Measurements from ENCODE around the gene ZNF519. TPM values are rescaled to one million over a fixed set of nuclear protein-coding genes. Genes with fewer than 3 reads are reported as not detected.
"Not testable (repeated sequence)": the region's sequence is repeated elsewhere in the genome, so short reads cannot be mapped to it uniquely, and the experiment has no call there.

Gene ZNF519
- polyA plus RNA-seq, 1 donor (not counting 4 experiments of a cell fraction or from before 2014, with no cell fraction given), result 3.6 TPM

DNA sequence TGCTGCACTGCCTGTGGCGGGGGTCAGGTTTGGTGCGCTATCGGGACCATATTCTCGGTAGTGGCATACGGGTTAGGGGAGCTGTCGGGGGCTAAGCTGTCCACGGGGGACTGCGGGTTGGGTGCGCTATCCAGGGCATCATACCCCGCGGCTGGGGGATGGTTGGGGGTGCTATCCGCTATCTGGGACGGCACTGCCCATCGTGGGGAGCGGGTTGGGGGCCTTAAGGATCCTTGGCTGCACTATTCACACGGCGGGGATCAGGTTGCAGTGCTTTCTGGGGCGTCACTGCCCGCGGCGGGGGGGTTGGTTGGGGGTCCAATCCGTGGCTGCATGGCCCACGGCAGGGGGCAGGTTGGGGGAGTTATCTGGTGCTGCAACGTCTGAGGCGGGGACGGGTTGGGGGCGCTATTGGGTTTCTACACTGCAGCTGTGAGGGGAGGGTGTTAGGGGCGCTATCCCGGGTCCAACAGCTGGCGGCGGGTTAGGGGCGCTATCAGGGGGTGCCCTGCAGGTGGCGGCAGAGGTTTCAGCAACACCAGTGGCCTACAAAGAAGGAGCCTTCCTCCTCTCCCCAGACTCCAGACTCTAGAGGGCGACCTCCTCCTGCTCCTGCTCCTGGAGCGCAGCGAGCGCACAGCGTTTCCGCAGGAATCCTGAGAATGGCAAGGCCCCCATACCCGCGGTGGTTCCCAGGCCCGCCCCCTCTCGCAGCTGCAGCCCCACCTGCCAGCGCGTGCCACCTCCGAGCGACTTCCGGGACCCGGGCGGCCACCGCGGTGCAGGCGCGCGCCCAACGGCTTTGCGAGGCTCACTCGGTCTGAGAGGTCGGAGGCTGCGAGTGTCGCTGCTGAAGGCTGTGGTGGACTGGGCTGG, 46.3 kb upstream of the ZNF519 start:
- H3K79me2 ChIP-seq (ENCODE audit: control insufficient read depth, insufficient read depth, low read length); H4K20me1 ChIP-seq (ENCODE audit: control insufficient read depth, extremely low read depth, insufficient read depth, low read length); H3K4me1 ChIP-seq (ENCODE audit: control insufficient read depth, extremely low read depth, insufficient read depth, low read length); H3K27me3 ChIP-seq (ENCODE audit: control insufficient read depth, extremely low read depth, insufficient read depth, low read length); dilution Hi-C loops (cut with MboI; ENCODE audit: extremely low pct_ligation_motif_present, low sequenced_read_pairs); H3K9me1 ChIP-seq (ENCODE audit: control insufficient read depth, extremely low read depth, insufficient read depth, low read length); FAIRE-seq; H3K9me3 ChIP-seq (ENCODE audit: control insufficient read depth, low read depth, low read length); H3K27ac ChIP-seq (ENCODE audit: control insufficient read depth, insufficient read depth, low read length); DNase-seq (ENCODE audit: low read depth, low spot score); H3K36me3 ChIP-seq (ENCODE audit: control insufficient read depth in 2 of 2, extremely low read depth in 1 of 2, insufficient read depth in 2 of 2, low read length in 2 of 2); H3K9ac ChIP-seq (ENCODE audit: control insufficient read depth, extremely low read depth, insufficient read depth, low read length): not testable (repeated sequence)
- H3K4me2 ChIP-seq (ENCODE audit: control insufficient read depth, extremely low read depth, insufficient read depth, low read depth, low read length), result peak overlapping the region; percentile 22
- TF ChIP-seq, protein P1, sequence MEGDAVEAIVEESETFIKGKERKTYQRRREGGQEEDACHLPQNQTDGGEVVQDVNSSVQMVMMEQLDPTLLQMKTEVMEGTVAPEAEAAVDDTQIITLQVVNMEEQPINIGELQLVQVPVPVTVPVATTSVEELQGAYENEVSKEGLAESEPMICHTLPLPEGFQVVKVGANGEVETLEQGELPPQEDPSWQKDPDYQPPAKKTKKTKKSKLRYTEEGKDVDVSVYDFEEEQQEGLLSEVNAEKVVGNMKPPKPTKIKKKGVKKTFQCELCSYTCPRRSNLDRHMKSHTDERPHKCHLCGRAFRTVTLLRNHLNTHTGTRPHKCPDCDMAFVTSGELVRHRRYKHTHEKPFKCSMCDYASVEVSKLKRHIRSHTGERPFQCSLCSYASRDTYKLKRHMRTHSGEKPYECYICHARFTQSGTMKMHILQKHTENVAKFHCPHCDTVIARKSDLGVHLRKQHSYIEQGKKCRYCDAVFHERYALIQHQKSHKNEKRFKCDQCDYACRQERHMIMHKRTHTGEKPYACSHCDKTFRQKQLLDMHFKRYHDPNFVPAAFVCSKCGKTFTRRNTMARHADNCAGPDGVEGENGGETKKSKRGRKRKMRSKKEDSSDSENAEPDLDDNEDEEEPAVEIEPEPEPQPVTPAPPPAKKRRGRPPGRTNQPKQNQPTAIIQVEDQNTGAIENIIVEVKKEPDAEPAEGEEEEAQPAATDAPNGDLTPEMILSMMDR (optimal IDR thresholded peaks at IDR 0.05 in 1 of 3, IDR thresholded peaks at IDR 0.05 in 1 of 3, conservative IDR thresholded peaks at IDR 0.05 in 1 of 3; ENCODE audit: extremely low read depth in 1 of 3, insufficient read depth in 2 of 3, low read length in 3 of 3), result peak in 2 of 3 experiments; percentile 27 to 64
- H3K4me3 ChIP-seq (ENCODE audit: control insufficient read depth in 2 of 3, extremely low read depth in 1 of 3, insufficient read depth in 2 of 3, low read depth in 1 of 3, low read length in 3 of 3), result peak overlapping the region in 1 of 3 experiments; percentile 37
- peak overlapping the region; percentile 22 for H2AFZ ChIP-seq (ENCODE audit: control insufficient read depth, low read length)

DNA sequence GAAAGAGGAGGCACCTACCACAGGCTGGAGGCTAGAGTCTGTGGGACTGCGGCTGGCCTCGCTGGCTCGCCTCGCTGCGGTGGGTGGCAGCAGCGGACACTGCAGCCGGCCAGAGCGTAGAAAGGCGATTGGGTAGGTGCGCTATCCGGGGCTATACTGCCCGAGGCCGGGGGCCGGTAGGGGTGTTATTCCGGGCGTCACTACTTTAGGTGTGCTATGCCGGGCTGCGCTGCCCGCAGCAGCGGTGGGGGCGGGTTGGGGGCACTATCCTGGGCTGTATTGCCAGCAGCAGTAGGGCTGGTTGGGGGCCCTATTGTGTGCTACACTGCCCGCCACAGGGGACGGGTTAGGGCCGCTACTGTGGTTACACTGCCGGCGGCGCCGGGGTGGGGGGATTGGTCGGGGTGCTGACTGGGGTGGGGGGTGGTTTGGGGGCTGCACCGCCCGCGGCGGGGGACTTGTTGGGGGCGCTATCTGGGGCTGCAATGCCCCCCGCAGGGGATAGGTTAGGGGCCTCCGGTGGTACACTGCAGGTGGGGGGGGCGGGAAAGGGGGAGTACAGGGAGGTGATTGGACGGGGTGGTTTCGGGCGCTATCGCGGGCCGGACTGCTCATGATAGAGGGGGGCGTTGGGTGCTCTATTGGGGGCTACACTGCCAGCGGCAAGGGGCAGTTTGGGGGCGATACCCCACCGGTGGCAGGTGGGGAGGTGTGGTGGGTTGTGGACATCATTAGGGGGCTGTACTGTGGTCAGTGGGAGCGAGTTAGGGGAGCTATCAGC, 45.5 kb upstream of the ZNF519 start:
- dilution Hi-C loops (cut with MboI; ENCODE audit: extremely low pct_ligation_motif_present, low sequenced_read_pairs); FAIRE-seq; H2AFZ ChIP-seq (ENCODE audit: control insufficient read depth, low read length); H3K27ac ChIP-seq (ENCODE audit: control insufficient read depth, insufficient read depth, low read length); DNase-seq (ENCODE audit: low read depth, low spot score); H3K4me1 ChIP-seq (ENCODE audit: control insufficient read depth, extremely low read depth, insufficient read depth, low read length); H3K9me3 ChIP-seq (ENCODE audit: control insufficient read depth, low read depth, low read length); H3K9ac ChIP-seq (ENCODE audit: control insufficient read depth, extremely low read depth, insufficient read depth, low read length); H3K4me3 ChIP-seq (ENCODE audit: control insufficient read depth in 2 of 3, extremely low read depth in 1 of 3, insufficient read depth in 2 of 3, low read depth in 1 of 3, low read length in 3 of 3); H3K27me3 ChIP-seq (ENCODE audit: control insufficient read depth, extremely low read depth, insufficient read depth, low read length); H3K79me2 ChIP-seq (ENCODE audit: control insufficient read depth, insufficient read depth, low read length); H3K9me1 ChIP-seq (ENCODE audit: control insufficient read depth, extremely low read depth, insufficient read depth, low read length); H3K4me2 ChIP-seq (ENCODE audit: control insufficient read depth, extremely low read depth, insufficient read depth, low read depth, low read length); H3K36me3 ChIP-seq (ENCODE audit: control insufficient read depth in 2 of 2, extremely low read depth in 1 of 2, insufficient read depth in 2 of 2, low read length in 2 of 2); H4K20me1 ChIP-seq (ENCODE audit: control insufficient read depth, extremely low read depth, insufficient read depth, low read length): not testable (repeated sequence)

- DNase-seq (ENCODE audit: low read depth, low spot score); H3K4me2 ChIP-seq (ENCODE audit: control insufficient read depth, extremely low read depth, insufficient read depth, low read depth, low read length); H3K9ac ChIP-seq (ENCODE audit: control insufficient read depth, extremely low read depth, insufficient read depth, low read length); H3K4me3 ChIP-seq (ENCODE audit: control insufficient read depth in 2 of 3, extremely low read depth in 1 of 3, insufficient read depth in 2 of 3, low read depth in 1 of 3, low read length in 3 of 3); FAIRE-seq; dilution Hi-C loops (cut with MboI; ENCODE audit: extremely low pct_ligation_motif_present, low sequenced_read_pairs); H3K27ac ChIP-seq (ENCODE audit: control insufficient read depth, insufficient read depth, low read length); H3K27me3 ChIP-seq (ENCODE audit: control insufficient read depth, extremely low read depth, insufficient read depth, low read length); H3K4me1 ChIP-seq (ENCODE audit: control insufficient read depth, extremely low read depth, insufficient read depth, low read length); H3K79me2 ChIP-seq (ENCODE audit: control insufficient read depth, insufficient read depth, low read length); H3K9me1 ChIP-seq (ENCODE audit: control insufficient read depth, extremely low read depth, insufficient read depth, low read length); H2AFZ ChIP-seq (ENCODE audit: control insufficient read depth, low read length); H3K36me3 ChIP-seq (ENCODE audit: control insufficient read depth in 2 of 2, extremely low read depth in 1 of 2, insufficient read depth in 2 of 2, low read length in 2 of 2); H4K20me1 ChIP-seq (ENCODE audit: control insufficient read depth, extremely low read depth, insufficient read depth, low read length); H3K9me3 ChIP-seq (ENCODE audit: control insufficient read depth, low read depth, low read length): not testable (repeated sequence)
Observed at GRCh38 chr18:14175404-14175803, 43.2 kb upstream of the ZNF519 start.
